Liver (tissue), 9 donors: ENCODE measurements around the gene ASAP2. TPM values are rescaled to one million over a fixed set of nuclear protein-coding genes. Genes with fewer than 3 reads are reported as not detected.

ENCODE experiments used
- DNase-seq: peaks from one replicate; pipeline ENCODE4 v3.0.0-alpha.2; 2017; ENCODE audit warnings: low spot score
- H3K27ac ChIP-seq, 2 donors: one replicate each; pipeline ENCODE4 v1.7.0; 2013; ENCODE audit warnings: inconsistent platforms in 2 of 2, low read length in 2 of 2, control low read depth in 1 of 2, low read depth in 1 of 2, mild to moderate bottlenecking in 1 of 2
- H3K27me3 ChIP-seq, 4 donors: one replicate each; pipeline versions ENCODE4 v1.6.1 to v1.7.0; 2013; ENCODE audit warnings: low read length in 3 of 4, inconsistent platforms in 1 of 4, mild to moderate bottlenecking in 1 of 4, moderate library complexity in 1 of 4; ENCODE audit not compliant: control insufficient read depth in 4 of 4, insufficient read depth in 4 of 4
- H3K36me3 ChIP-seq, 4 donors: one replicate each; pipeline versions ENCODE4 v1.6.1 to v1.7.0; 2013; ENCODE audit warnings: low read length in 3 of 4, mild to moderate bottlenecking in 3 of 4, low read depth in 1 of 4, moderate library complexity in 1 of 4; ENCODE audit not compliant: control insufficient read depth in 4 of 4, insufficient read depth in 3 of 4
- H3K4me1 ChIP-seq, 4 donors: one replicate each; pipeline versions ENCODE4 v1.6.1 to v1.7.0; 2013; ENCODE audit warnings: low read length in 3 of 4, mild to moderate bottlenecking in 3 of 4, moderate library complexity in 1 of 4; ENCODE audit not compliant: control insufficient read depth in 4 of 4, insufficient read depth in 4 of 4
- H3K4me3 ChIP-seq, 3 donors: one replicate each; pipeline versions ENCODE4 v1.6.1 to v1.7.0; 2013; ENCODE audit warnings: low read length in 3 of 3, control low read depth in 1 of 3, low read depth in 1 of 3, mild to moderate bottlenecking in 1 of 3
- H3K9ac ChIP-seq, 2 donors: one replicate each; pipeline ENCODE4 v1.7.0; 2013; ENCODE audit warnings: low read length in 2 of 2, mild to moderate bottlenecking in 2 of 2, moderate library complexity in 2 of 2, control low read depth in 1 of 2, low read depth in 1 of 2
- H3K9me3 ChIP-seq, 4 donors: one replicate each; pipeline versions ENCODE4 v1.6.1 to v1.7.0; 2013; ENCODE audit warnings: low read length in 3 of 4; ENCODE audit not compliant: control insufficient read depth in 4 of 4
- ATF3 ChIP-seq: IDR thresholded peaks from 2 replicates; pipeline ENCODE4 v1.6.1; 2016; ENCODE audit warnings: antibody characterized with exemption
- CTCF ChIP-seq: fragments of 150-350 bp; IDR thresholded peaks from 2 replicates; pipeline ENCODE4 v1.5.1; 2017; ENCODE audit warnings: improper control_type of control experiment, low read depth, low read length; ENCODE audit not compliant: missing input control
- EGR1 ChIP-seq, 2 donors: IDR thresholded peaks; 2 replicates each; pipeline ENCODE4 v1.6.1; 2016 to 2018; ENCODE audit warnings: antibody characterized with exemption in 2 of 2, low read depth in 2 of 2
- FOXA1 ChIP-seq: IDR thresholded peaks from 2 replicates; pipeline ENCODE4 v1.6.1; 2016; ENCODE audit warnings: antibody characterized with exemption
- FOXA2 ChIP-seq: IDR thresholded peaks from 2 replicates; pipeline ENCODE4 v1.6.1; 2016; ENCODE audit warnings: antibody characterized with exemption
- GABPA ChIP-seq, 2 donors: IDR thresholded peaks in 1 of 2; conservative IDR thresholded peaks in 1 of 2; 2 replicates each; pipeline ENCODE4 v1.6.1; 2016; ENCODE audit warnings: antibody characterized with exemption in 2 of 2, mild to moderate bottlenecking in 1 of 2, moderate library complexity in 1 of 2
- HNF4A ChIP-seq, 2 donors: conservative IDR thresholded peaks; 2 replicates each; pipeline ENCODE4 v1.6.1; 2016; ENCODE audit warnings: antibody characterized with exemption in 2 of 2, mild to moderate bottlenecking in 2 of 2
- HNF4G ChIP-seq: IDR thresholded peaks from 2 replicates; pipeline ENCODE4 v1.6.1; 2016; ENCODE audit warnings: antibody characterized with exemption
- JUND ChIP-seq, 2 donors: IDR thresholded peaks; 2 replicates each; pipeline ENCODE4 v1.6.1; 2016; ENCODE audit warnings: antibody characterized with exemption in 2 of 2
- NR2F2 ChIP-seq: IDR thresholded peaks from 2 replicates; pipeline ENCODE4 v1.6.1; 2016; ENCODE audit warnings: antibody characterized with exemption
- RAD21 ChIP-seq, 2 donors: IDR thresholded peaks; 2 replicates each; pipeline ENCODE4 v1.6.1; 2016; ENCODE audit warnings: antibody characterized with exemption in 2 of 2, mild to moderate bottlenecking in 2 of 2
- REST ChIP-seq: IDR thresholded peaks from 2 replicates; pipeline ENCODE4 v1.6.1; 2016; ENCODE audit warnings: antibody characterized with exemption, mild to moderate bottlenecking
- RXRA ChIP-seq, 2 donors: IDR thresholded peaks; 2 replicates each; pipeline ENCODE4 v1.6.1; 2017 to 2018; ENCODE audit warnings: antibody characterized with exemption in 2 of 2, mild to moderate bottlenecking in 1 of 2
- SP1 ChIP-seq: IDR thresholded peaks from 2 replicates; pipeline ENCODE4 v1.6.1; 2018; ENCODE audit warnings: antibody characterized with exemption, mild to moderate bottlenecking
- TAF1 ChIP-seq: conservative IDR thresholded peaks from 2 replicates; pipeline ENCODE4 v1.6.1; 2016; ENCODE audit warnings: antibody characterized with exemption, mild to moderate bottlenecking
- YY1 ChIP-seq: IDR thresholded peaks from 2 replicates; pipeline ENCODE4 v1.6.1; 2016; ENCODE audit warnings: antibody characterized with exemption, mild to moderate bottlenecking
- WGBS: extraction: QIAGEN DNeasy Blood & Tissue Kit; methylation state at CpG from one replicate; pipeline ENCODE4 v1.1.7; 2013; 5-methylcytosine and 5-hydroxymethylcytosine counted together
- polyA plus RNA-seq, 2 donors: library from polyadenylated mRNA; stranded (reverse) in 1 of 2; unstranded in 1 of 2; fragments of 200-250 nt in 1 of 2; fragments of >200 nt in 1 of 2; fragmentation: Nextera tagmentation in 1 of 2; extraction: Ambion mirVana in 1 of 2; gene quantifications; one replicate each; pipeline versions ENCODE4 v1.2.1 to v1.2.3, GENCODE V29; 2013 to 2015
- total RNA-seq, 2 donors: library from RNA; depleted of rRNA; stranded (reverse); fragments of >200 nt; gene quantifications; one replicate each; pipeline ENCODE4 v1.2.3, GENCODE V29; 2014
- TF ChIP-seq, protein P1 (sequence below): IDR thresholded peaks from 2 replicates; pipeline ENCODE4 v1.6.1; 2016; ENCODE audit warnings: antibody characterized with exemption
- TF ChIP-seq, protein P2 (sequence below): IDR thresholded peaks from 2 replicates; pipeline ENCODE4 v1.6.1; 2016; ENCODE audit warnings: antibody characterized with exemption
- donor health status: healthy.
- donor health status: healthy.
- donor health status: healthy.
- donor health status: healthy.
- donor health status: healthy.

ASAP2 gene
- total and polyA plus RNA-seq, 4 donors: 0.36 to 5.9 (median 2.6) TPM

DNA sequence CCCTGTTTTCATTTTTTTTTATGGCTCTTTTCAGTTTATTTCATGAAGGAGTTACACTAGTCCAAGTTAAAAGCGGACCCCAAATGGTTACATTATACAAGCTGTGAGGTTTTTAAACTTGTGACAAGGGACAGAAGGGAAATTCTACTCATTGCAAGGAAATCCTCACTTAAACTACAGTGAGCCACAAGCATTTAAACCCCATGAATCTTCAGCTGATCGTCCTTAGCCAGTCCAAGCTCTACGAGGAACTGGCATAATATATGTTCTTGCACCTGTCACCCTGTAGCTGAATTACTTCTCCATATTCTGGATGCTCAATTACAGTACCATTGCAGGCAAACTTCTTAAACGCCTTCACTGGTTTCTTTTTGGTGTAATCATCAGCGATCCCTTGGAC is 64.5 kb downstream of the ASAP2 start:
- 86% methylated on average over 5 of the region's 5 CpGs for WGBS
- Histone ChIP-seq H3K9me3 (no peaks in the 10 kb centered on the region), H3K9ac (no peak overlapping the region), H3K27ac (no peak overlapping the region), H3K27me3 (no peaks in the 10 kb centered on the region), H3K36me3 (no peaks in the 10 kb centered on the region), H3K4me1 (peaks cover 0 to 5% (median 3%) of the 10 kb centered on the region in 4 donors), H3K4me3 (no peak overlapping the region)
- TF ChIP-seq NR2F2 (no peak), FOXA2 (no peak), EGR1 (IDR thresholded peaks at IDR 0.05; ENCODE audit: low read depth in 2 of 2) (no peak), HNF4G (no peak), TAF1 (no peak), ATF3 (no peak), YY1 (no peak), JUND (IDR thresholded peaks at IDR 0.05) (no peak)
- TF ChIP-seq, protein P1, sequence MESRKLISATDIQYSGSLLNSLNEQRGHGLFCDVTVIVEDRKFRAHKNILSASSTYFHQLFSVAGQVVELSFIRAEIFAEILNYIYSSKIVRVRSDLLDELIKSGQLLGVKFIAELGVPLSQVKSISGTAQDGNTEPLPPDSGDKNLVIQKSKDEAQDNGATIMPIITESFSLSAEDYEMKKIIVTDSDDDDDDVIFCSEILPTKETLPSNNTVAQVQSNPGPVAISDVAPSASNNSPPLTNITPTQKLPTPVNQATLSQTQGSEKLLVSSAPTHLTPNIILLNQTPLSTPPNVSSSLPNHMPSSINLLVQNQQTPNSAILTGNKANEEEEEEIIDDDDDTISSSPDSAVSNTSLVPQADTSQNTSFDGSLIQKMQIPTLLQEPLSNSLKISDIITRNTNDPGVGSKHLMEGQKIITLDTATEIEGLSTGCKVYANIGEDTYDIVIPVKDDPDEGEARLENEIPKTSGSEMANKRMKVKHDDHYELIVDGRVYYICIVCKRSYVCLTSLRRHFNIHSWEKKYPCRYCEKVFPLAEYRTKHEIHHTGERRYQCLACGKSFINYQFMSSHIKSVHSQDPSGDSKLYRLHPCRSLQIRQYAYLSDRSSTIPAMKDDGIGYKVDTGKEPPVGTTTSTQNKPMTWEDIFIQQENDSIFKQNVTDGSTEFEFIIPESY: no peak
- TF ChIP-seq, protein P2, sequence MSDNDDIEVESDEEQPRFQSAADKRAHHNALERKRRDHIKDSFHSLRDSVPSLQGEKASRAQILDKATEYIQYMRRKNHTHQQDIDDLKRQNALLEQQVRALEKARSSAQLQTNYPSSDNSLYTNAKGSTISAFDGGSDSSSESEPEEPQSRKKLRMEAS: no peak
- no peak for DNase-seq

DNA sequence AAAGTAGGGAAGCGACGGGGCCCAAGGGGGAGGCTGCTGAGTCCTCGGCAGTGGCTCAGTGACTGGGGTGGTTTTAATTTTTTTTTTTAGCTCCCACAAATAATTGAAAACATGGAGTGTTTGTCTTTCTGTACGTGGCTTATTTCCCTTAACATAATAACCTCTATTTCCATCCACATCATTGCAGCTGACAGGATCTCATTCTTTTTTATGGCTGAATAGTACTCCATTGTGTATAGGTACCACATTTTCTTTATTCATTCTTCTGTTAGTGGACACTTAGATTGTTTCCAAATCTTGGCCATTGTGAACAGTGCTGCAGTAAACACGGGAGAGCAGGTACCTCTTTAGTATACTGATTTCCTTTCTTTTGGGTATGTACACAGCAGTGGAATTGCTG is 65.1 kb downstream of the ASAP2 start:
- Histone ChIP-seq H3K36me3 (no peaks in the 10 kb centered on the region), H3K27me3 (no peaks in the 10 kb centered on the region), H3K9me3 (no peaks in the 10 kb centered on the region), H3K9ac (no peak overlapping the region), H3K4me3 (no peak overlapping the region), H3K27ac (no peak overlapping the region), H3K4me1 (peaks cover 0 to 5% (median 3%) of the 10 kb centered on the region in 4 donors)
- no peak for TF ChIP-seq NR2F2
- TF ChIP-seq CTCF: no peak
- TF ChIP-seq, protein P1: no peak
- TF ChIP-seq ATF3: no peak
- TF ChIP-seq, protein P2: no peak
- no peak for TF ChIP-seq FOXA2
- TF ChIP-seq HNF4A (conservative IDR thresholded peaks at IDR 0.05): no peak
- TF ChIP-seq REST: no peak
- TF ChIP-seq RXRA (IDR thresholded peaks at IDR 0.05): no peak
- no peak for TF ChIP-seq GABPA (IDR thresholded peaks at IDR 0.05 in 1 of 2, conservative IDR thresholded peaks at IDR 0.05 in 1 of 2)
- TF ChIP-seq YY1: no peak
- TF ChIP-seq RAD21 (IDR thresholded peaks at IDR 0.05): no peak
- TF ChIP-seq EGR1 (IDR thresholded peaks at IDR 0.05; ENCODE audit: low read depth in 2 of 2): no peak
- no peak for TF ChIP-seq TAF1
- TF ChIP-seq HNF4G: no peak
- TF ChIP-seq JUND (IDR thresholded peaks at IDR 0.05): no peak
- TF ChIP-seq SP1: no peak
- TF ChIP-seq FOXA1: no peak
- 91% methylated on average over 5 of the region's 5 CpGs for WGBS
- DNase-seq: no peak
